ENCODE results near the gene ASAP3.
"Not testable (repeated sequence)": the region's sequence is repeated elsewhere in the genome, so short reads cannot be mapped to it uniquely, and the experiment has no call there.

Gene ASAP3

GRCh38 chr1:23399229-23399628 lies 84.8 kb downstream of the ASAP3 start:
- DNase-seq (ENCODE audit: low read depth in 4 of 4, low spot score in 1 of 4): no peak

DNA sequence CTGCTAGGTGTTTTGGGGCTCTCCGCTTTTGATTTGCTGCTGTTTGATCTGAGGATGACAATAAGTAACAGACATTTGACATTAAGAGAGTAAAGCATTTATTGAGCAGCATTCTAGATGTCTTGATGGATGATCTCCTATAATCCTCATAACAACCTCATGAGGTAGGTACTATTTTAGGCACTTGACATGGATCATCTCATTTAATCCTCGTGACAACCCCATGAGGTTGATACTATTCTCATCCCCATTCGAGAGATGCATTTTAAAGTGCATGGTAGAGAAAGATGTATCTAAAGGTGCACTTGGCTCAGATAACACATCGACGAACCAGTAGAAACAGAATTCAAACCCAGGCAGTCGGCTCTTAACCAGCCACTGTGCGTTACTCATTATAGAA lies 86.1 kb downstream of the ASAP3 start:
- DNase-seq (ENCODE audit: low read depth in 4 of 4, low spot score in 1 of 4): no peak

GRCh38 chr1:23396380-23396779 lies 87.6 kb downstream of the ASAP3 start:
- DNase-seq (ENCODE audit: low read depth in 4 of 4, low spot score in 1 of 4): no peak

- DNase-seq (ENCODE audit: low read depth in 4 of 4, low spot score in 1 of 4): no peak
Measured at GRCh38 chr1:23395849-23396248, 88.1 kb downstream of the ASAP3 start.

DNA sequence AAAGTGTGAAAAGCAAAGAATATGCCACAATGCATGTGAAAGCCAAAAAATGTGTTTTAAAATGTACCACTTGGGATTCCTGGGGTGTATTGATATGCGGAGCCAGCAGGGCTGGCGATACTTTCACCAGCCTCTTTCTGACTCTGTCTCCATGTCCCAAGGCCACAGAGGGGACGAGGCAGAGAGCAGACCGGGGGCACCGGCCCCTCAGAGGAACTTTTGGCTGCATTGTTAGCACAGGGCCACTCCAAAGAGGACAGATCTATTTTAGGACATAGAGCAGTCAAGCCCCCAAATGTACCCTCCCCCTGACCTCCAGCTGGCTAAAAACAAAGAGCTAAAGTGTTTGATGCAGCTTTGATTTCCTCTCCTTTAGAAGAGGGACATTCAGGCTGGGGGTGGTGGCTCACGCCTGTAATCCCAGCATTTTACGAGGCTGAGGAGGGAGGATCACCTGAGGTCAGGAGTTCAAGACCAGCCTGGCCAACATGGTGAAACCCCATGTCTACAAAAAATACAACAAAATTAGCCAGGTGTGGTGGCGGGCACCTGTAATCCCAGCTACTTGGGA lies 88.7 kb downstream of the ASAP3 start:
- no peak for DNase-seq (ENCODE audit: low read depth in 4 of 4, low spot score in 1 of 4)

- DNase-seq (ENCODE audit: low read depth in 4 of 4, low spot score in 1 of 4): no peak
Measured at GRCh38 chr1:23394684-23395083, 89.3 kb downstream of the ASAP3 start.

GRCh38 chr1:23394181-23394580 lies 89.8 kb downstream of the ASAP3 start:
- DNase-seq (ENCODE audit: low read depth in 4 of 4, low spot score in 1 of 4): no peak

DNA sequence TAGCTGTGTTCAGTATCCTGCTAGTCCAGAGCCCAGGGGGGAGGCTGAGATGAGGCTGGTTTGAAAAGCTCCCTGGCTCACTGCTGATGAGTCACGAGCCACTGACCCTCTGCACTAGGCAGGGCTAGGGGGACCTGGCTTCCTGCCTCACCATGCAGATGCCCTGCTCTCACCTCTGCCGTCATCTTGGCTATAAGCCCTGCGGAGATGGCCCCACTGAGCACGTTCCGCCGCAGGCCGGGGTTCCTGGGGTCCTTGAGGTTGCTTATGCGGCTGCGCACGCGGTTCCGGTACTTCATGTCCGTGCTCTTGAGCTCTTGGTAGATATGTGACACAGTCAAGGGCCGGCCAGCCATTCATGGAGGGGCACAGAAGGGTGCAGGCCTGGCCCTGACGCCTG lies 90.3 kb downstream of the ASAP3 start:
- DNase-seq (ENCODE audit: low read depth in 4 of 4, low spot score in 1 of 4): no peak

DNA sequence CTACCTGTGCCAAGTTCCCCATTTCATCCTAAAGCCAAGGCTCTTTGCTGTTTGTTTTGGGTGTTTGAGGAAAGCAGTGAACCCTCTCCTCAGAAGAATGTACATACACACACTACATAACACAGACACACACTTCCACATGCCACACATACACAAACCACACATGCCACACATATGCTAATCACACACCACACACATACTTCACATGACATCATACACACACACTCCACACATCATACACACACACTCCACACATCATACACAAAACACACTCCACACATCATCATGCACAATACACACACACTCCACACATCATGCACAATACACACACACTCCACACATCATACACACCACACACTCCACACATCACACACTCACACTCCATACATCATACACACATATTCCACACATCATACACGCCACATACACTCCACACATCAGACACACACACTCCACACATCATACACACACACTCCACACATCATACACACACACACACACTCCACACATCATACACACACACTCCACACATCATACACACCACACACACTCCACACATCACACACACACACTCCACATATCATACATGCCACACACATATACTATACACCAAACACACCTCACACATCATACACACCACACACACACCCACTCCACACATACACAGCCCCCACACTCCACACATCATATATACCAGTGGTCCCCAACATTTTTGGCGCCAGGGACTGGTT lies 91.7 kb downstream of the ASAP3 start:
- DNase-seq (ENCODE audit: low read depth in 4 of 4, low spot score in 1 of 4): no peak

DNA sequence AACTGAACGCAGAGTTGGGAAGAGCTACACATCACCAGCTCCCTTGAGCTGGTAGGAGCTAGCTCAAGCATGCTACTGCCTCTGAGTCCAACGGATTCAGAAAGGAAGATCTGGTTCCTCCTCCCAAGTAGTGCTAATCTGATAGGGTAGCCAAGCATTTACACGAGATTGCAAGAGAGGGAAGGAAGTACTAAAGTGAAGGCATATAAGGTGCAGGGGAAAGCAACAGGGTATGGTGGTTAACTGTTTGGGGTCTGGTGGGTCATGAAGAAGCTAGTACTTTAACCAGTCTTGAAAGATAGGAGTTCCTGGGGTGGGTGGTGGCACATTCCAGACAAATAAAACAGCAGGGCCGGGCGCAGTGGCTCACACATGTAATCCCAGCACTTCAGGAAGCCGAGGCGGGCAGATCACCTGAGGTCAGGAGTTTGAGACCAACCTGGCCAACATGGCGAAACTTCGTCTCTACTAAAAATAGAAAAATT lies 94.1 kb downstream of the ASAP3 start:
- no peak for DNase-seq (ENCODE audit: low read depth in 4 of 4, low spot score in 1 of 4)

DNA sequence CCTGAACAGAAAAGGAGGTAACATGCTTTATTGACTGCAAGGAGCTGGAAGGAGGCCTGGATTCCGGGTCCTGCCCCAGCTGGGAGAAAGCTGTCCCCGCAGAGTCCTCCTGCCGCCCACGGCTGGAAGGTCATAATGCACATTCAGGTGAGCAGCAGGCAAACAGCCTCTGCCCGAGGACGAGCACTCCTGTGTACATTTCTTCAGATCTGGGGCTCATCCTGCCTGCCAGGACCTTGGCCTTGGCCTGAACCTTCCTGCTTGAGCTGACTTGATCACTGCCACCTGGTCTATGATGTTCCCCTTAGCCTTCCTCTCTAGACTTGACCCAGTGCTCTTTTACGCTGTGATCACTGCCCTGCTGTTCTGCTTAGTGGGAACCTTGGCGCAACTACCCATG lies 96.5 kb downstream of the ASAP3 start:
- DNase-seq (ENCODE audit: low read depth in 4 of 4, low spot score in 1 of 4): no peak

- no peak for DNase-seq (ENCODE audit: low read depth in 4 of 4, low spot score in 1 of 4)
Measured at GRCh38 chr1:23385119-23385621, 98.8 kb downstream of the ASAP3 start.

DNA sequence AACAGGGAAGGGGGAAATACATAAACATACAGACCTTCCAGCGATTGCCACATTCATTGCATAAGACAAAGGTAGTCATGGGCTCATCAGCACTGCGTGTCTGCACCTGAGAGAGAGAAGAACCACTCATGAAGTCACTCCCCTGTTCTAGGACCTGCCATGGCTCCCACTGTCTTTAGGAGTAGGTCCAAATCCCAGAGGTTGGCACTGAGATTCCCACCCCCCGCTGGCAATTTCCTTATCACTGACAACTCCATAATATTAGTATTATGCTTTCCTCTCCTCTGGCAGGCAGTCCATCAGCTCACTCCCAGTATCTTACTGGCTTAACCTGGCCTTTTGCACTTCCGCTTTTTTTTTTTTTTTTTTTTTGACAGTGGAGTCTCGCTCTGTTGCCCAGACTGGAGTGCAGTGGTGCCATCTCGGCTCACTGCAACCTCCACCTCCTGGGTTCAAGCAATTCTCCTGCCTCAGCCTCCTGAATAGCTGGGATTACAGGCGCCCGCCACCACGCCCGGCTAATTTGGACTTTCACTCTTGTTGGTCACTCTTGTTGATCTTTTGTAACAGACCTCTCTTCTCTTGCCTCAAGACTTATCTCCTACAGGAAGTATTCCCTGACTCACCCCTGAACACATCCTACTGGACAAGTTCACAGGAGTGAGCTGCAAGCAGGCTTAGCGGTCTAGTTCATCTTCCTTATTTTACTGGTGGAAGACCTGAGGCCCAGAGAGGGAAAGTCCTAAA lies 99.5 kb downstream of the ASAP3 start:
- no peak for DNase-seq (ENCODE audit: low read depth in 4 of 4, low spot score in 1 of 4)

DNA sequence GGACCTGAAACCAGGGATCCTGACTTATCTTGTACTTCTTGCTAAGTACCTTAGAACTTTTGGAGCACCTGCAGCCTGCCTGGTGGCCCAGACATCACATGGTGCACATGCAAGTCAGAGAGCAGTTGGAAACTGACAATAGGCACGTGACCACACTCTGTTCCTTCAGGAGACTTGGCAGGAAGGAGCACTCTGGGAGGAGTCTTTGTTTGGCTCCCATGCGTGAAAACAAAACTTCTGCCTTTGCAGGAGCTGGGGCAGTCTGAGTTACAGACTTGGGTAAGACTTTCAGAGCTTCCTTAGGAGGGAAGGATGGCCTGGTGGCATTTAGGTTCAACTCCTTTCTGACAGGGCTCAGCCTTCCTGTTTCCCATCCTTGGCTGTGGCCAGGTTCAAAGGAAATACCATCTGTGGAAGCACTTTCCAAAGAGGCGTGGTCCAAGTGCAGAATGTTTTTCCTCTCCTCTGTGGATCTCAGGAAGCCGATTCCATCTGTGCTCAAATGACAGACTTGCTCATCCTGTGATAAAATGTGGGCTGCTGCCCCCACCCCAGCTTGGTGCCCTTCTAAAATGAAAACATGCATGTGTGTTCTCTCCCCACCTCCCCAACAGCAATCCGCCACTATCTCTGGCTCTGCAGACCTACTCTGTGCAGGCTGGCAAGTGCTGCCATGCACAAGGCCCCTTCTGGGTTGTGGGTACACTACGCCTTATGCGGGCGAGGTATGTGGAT lies 100.2 kb downstream of the ASAP3 start:
- no peak for DNase-seq (ENCODE audit: low read depth in 4 of 4, low spot score in 1 of 4)

GRCh38 chr1:23381233-23381885 lies 102.6 kb downstream of the ASAP3 start:
- no peak for DNase-seq (ENCODE audit: low read depth in 4 of 4, low spot score in 1 of 4)

- DNase-seq (ENCODE audit: low read depth in 4 of 4, low spot score in 1 of 4): no peak
Measured at GRCh38 chr1:23380719-23381118, 103.3 kb downstream of the ASAP3 start.

GRCh38 chr1:23380236-23380635 lies 103.7 kb downstream of the ASAP3 start:
- not testable (repeated sequence) for DNase-seq (ENCODE audit: low read depth in 4 of 4, low spot score in 1 of 4)
